ENCODE results near the gene PANK3.
"Not testable (repeated sequence)": the region's sequence is repeated elsewhere in the genome, so short reads cannot be mapped to it uniquely, and the experiment has no call there.

Gene PANK3

GRCh38 chr5:168596122-168596521 is 17.0 kb upstream of the PANK3 start:
- DNase-seq: not testable (repeated sequence)

GRCh38 chr5:168592014-168592368 is 12.8 kb upstream of the PANK3 start:
- no peak for DNase-seq

GRCh38 chr5:168591302-168592013 is 12.3 kb upstream of the PANK3 start:
- no peak for DNase-seq

- no peak for DNase-seq
Observed at GRCh38 chr5:168590666-168591065, 11.5 kb upstream of the PANK3 start.

- no peak for DNase-seq
Observed at GRCh38 chr5:168587987-168588386, 8.8 kb upstream of the PANK3 start.

GRCh38 chr5:168585119-168585856 is 6.1 kb upstream of the PANK3 start:
- peak in 2 of 58 donors; percentile 6 to 9 for DNase-seq

- DNase-seq: no peak
Observed at GRCh38 chr5:168583742-168584482, 4.7 kb upstream of the PANK3 start.

- DNase-seq: not testable (repeated sequence)
Observed at GRCh38 chr5:168580814-168581469, 1.8 kb upstream of the PANK3 start.

GRCh38 chr5:168580227-168580508 is 1.0 kb upstream of the PANK3 start:
- DNase-seq: peak in 2 of 58 donors; percentile 23 to 37

- peak; percentile 67 to 100 (median 99) for DNase-seq
Observed at GRCh38 chr5:168579488-168580226, 489 bp upstream of the PANK3 start.

GRCh38 chr5:168578006-168578405 is 1.2 kb downstream of the PANK3 start:
- DNase-seq: no peak

GRCh38 chr5:168575391-168576372 is 3.5 kb downstream of the PANK3 start:
- no peak for DNase-seq

- DNase-seq: not testable (repeated sequence)
Observed at GRCh38 chr5:168574156-168574555, 5.0 kb downstream of the PANK3 start.

GRCh38 chr5:168573663-168574062 is 5.5 kb downstream of the PANK3 start:
- not testable (repeated sequence) for DNase-seq

GRCh38 chr5:168570490-168571328 is 8.5 kb downstream of the PANK3 start:
- DNase-seq: no peak

GRCh38 chr5:168568738-168569137 is 10.4 kb downstream of the PANK3 start:
- DNase-seq: no peak

- no peak for DNase-seq
Observed at GRCh38 chr5:168563959-168564358, 15.2 kb downstream of the PANK3 start.

- no peak for DNase-seq
Observed at GRCh38 chr5:168562279-168562678, 16.9 kb downstream of the PANK3 start.

- DNase-seq: no peak
Observed at GRCh38 chr5:168557389-168557788, 21.8 kb downstream of the PANK3 start.

Data from anterior cingulate cortex (tissue), 58 donors.